Hippocampal formation (tissue), 2 donors: ENCODE data around the gene KCNG4.

Experiments
- DNase-seq, 2 donors: peaks; one replicate each; lab custom pipeline; 2025; lab: John Stamatoyannopoulos, UW

Gene KCNG4

GRCh38 chr16:84239909-84240308 lies at the start of gene KCNG4:
KCNG4 (minus strand) TSS chr16:84240012; CDS start chr16:84237485, 2,527 bp downstream.
- no peak for DNase-seq

- no peak for DNase-seq
Observed at GRCh38 chr16:84288902-84289301, 49.1 kb upstream of the KCNG4 start.

GRCh38 chr16:84286578-84287240 lies 46.9 kb upstream of the KCNG4 start:
- no peak for DNase-seq

GRCh38 chr16:84284154-84284722 lies 44.4 kb upstream of the KCNG4 start:
- no peak for DNase-seq

- DNase-seq = no peak
Observed at GRCh38 chr16:84283314-84284153, 43.7 kb upstream of the KCNG4 start.

GRCh38 chr16:84282533-84282932 lies 42.7 kb upstream of the KCNG4 start:
- DNase-seq = no peak

- no peak for DNase-seq
Observed at GRCh38 chr16:84281074-84281473, 41.3 kb upstream of the KCNG4 start.

- DNase-seq = no peak
Observed at GRCh38 chr16:84279881-84280280, 40.1 kb upstream of the KCNG4 start.

- peak; percentile 37 to 39 for DNase-seq
Observed at GRCh38 chr16:84278968-84279367, 39.2 kb upstream of the KCNG4 start.

GRCh38 chr16:84278333-84278732 lies 38.5 kb upstream of the KCNG4 start:
- DNase-seq = no peak

- peak; percentile 60 to 70 for DNase-seq
Observed at GRCh38 chr16:84277244-84277823, 37.5 kb upstream of the KCNG4 start.

- no peak for DNase-seq
Observed at GRCh38 chr16:84275585-84276151, 35.9 kb upstream of the KCNG4 start.

GRCh38 chr16:84274515-84274914 lies 34.7 kb upstream of the KCNG4 start:
- DNase-seq = no peak

- no peak for DNase-seq
Observed at GRCh38 chr16:84272740-84273320, 33.0 kb upstream of the KCNG4 start.

GRCh38 chr16:84271866-84272265 lies 32.1 kb upstream of the KCNG4 start:
- no peak for DNase-seq

- no peak for DNase-seq
Observed at GRCh38 chr16:84271037-84271436, 31.2 kb upstream of the KCNG4 start.

- DNase-seq = no peak
Observed at GRCh38 chr16:84270531-84270930, 30.7 kb upstream of the KCNG4 start.

GRCh38 chr16:84270071-84270470 lies 30.3 kb upstream of the KCNG4 start:
- DNase-seq = no peak

- no peak for DNase-seq
Observed at GRCh38 chr16:84268291-84269040, 28.7 kb upstream of the KCNG4 start.

GRCh38 chr16:84267380-84267779 lies 27.6 kb upstream of the KCNG4 start:
- DNase-seq = no peak

- peak; percentile 26 to 51 for DNase-seq
Observed at GRCh38 chr16:84266451-84266850, 26.6 kb upstream of the KCNG4 start.
